G401 (cell line): ENCODE results near the gene PKMYT1. TPM values are rescaled to one million over a fixed set of nuclear protein-coding genes. Genes with fewer than 3 reads are reported as not detected.
A peak's percentile ranks its signal among the peaks of the same experiment; 100 is the strongest.

Source experiments
- DNase-seq: peaks from one replicate; pipeline ENCODE4 v3.0.0-alpha.2; 2015; ENCODE audit warnings: low spot score
- in situ Hi-C: cut with HindIII; loops from 2 replicates; pipeline ENCODE4 v1.10.0; 2016; ENCODE audit warnings: low sequenced_read_pairs, mixed read lengths
- total RNA-seq: library from RNA; depleted of rRNA; stranded (reverse); fragments of >200 nt; shearing (Covaris generic); gene quantifications from 2 replicates; pipeline ENCODE4 v1.2.3, GENCODE V29; 2014

PKMYT1 gene
- total RNA-seq, 1 experiment from 2014 or later, result 19.0 TPM

DNA sequence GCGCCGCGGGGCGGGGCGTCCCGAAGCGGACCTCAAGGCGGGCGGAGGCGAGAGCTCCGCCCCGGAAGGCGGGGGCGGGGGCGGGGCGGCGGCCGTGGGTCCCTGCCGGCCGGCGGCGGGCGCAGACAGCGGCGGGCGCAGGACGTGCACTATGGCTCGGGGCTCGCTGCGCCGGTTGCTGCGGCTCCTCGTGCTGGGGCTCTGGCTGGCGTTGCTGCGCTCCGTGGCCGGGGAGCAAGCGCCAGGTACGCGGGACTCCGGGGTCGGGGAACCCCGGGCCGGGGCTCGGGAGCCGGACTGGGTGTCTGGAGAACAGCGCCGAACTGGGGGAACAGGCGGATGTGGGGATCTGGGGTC lies 40.0 kb upstream of the PKMYT1 start, which contains the start of gene TNFRSF12A:
Gene TNFRSF12A (plus strand): TSS at position 122 of the 357 bp plus-strand sequence. CDS start 30 bp downstream, at position 152.
- in situ Hi-C loops, result no loop called here
- peak; percentile 54 for DNase-seq

DNA sequence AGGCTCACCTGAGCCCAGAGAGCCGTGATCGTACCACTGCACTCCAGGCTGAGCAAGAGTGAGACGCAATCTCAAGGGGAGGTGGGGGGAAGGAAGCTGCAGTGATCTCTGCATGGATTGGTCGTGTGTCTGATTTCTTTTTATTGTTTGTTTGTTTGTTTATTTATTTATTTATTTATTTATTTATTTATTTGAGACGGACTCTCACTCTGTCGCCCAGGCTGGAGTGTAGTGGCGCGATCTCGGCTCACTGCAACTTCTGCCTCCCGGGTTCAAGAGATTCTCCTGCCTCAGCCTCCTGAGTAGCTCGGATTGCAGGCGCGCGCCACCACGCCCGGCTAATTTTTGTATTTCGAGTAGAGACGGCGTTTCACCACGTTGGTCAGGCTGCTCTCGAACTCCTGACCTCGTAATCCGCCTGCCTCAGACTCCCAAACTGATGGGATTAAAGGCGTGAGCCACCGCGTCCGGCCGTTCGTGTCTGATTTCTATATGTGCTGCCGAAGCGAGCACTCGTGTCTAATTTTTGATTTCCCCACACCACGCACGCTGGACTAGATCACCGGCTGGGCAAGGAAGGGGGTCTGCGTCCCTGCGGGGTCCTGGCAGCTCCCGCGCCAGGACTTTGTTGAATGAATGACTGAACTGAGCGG lies 39.5 kb upstream of the PKMYT1 start:
- no peak for DNase-seq
- in situ Hi-C loops, result no loop called here

GRCh38 chr16:3017794-3018506 lies 37.7 kb upstream of the PKMYT1 start, which contains the start of gene CLDN6:
Gene CLDN6 (minus strand): TSS chr16:3018183. CDS start chr16:3016021, 2,162 bp downstream.
- DNase-seq, result no peak
- in situ Hi-C loops, result no loop called here

- in situ Hi-C loops, result no loop called here
- no peak for DNase-seq
These were observed 37.1 kb upstream of the PKMYT1 start for GRCh38 chr16:3017344-3017743.

DNA sequence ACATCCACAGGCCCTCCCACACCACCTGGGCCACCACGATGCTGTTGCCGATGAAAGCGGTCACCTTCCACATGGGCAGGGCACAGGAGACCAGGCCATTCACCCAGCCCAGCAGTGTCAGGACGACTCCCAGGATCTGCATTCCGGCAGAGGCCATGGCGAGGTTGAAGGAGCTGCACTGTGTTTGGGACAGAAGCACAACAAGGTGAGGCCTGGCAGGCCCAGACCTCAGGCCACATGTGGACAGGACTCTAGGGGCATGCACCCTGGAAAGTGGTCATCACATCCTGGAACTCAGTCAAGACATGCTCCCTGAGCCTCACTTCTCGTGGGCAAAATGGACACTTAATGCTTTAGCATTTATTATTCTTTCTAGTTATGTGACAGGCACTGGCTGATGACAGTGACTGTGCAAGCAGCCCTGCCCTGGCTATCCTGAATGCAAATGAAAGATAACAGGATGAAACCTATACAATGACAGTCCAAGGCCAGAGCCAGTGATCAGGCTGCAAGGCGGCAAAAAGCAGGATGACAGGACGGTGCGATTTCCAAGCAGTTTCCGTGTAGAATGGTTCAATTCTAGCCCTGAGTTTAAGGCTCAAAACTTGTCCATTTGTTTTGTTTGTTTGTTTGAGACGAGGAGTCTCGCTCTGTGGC lies 35.7 kb upstream of the PKMYT1 start:
- in situ Hi-C loops, result no loop called here
- DNase-seq, result no peak

GRCh38 chr16:3014971-3015370 lies 34.7 kb upstream of the PKMYT1 start:
- no peak for DNase-seq
- in situ Hi-C loops, result no loop called here

DNA sequence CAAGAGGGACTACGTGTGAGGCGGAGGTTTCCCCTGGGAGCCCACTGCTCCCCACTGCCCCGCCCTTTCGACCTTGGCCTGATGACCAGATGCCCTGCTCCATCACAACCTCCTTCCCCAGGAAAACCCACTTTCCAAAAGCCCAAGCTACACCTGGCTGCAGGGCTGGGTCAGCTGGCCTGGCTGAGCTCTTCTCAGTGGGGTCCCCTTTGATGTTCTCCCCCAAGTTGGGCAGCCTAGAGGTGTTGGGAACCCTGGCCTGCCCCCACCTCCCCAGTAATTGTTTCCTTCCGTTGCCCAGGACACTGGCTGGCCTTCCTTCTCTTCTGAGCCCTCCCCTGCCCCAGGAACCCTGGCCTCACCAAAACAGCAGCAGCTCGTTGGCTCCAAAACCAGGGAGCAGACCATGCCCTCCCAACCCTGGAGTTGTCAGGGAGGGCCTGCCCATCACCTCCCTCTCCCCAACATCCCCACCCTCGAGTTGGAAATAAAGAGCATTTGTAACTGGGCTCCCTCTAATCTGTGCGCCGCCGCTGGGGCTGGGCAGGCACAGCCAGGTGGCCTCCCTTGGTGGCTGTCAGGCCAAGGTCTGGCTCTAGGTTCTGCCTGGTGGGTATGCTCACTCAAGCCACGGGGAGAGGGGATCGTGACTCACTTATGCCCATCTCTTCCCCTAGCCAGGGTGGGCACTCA lies 33.9 kb upstream of the PKMYT1 start:
- no peak for DNase-seq
- in situ Hi-C loops, result no loop called here

GRCh38 chr16:3013491-3013951 lies 33.3 kb upstream of the PKMYT1 start:
- DNase-seq, result no peak
- in situ Hi-C loops, result no loop called here

DNA sequence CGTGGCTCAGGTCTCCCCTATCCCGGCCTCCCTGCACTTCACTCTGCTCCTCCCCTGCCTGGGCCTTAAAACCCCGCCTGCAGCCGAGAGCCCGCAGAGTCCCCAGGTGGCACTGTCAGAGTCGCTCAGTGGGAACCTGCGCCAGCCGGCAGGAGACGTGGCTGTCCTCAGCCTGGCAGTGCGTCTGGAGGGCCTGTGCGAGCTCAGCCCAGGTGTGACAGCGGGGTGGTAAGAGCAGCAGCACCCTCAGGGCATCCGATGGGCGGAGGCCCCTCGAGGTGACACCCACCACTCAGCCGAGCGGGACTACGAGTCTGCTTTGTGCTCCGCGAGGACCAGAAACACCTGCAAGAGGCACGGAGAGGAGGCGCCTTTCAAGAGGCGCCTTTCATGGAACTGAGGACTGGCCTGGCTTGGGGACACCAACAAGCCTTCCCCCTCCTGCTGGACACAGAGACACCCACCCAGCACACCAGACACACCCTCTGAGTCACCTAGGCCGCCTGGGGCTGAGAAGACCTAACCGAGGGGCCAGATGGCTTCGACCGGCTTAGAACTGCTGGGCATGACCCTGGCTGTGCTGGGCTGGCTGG lies 32.7 kb upstream of the PKMYT1 start, which contains the start of gene CLDN9:
Gene CLDN9 (plus strand): TSS at position 96 of the 593 bp plus-strand sequence. CDS start 440 bp downstream, at position 536.
- in situ Hi-C loops, result no loop called here
- peak; percentile 39 for DNase-seq

- in situ Hi-C loops, result no loop called here
- DNase-seq, result no peak
These were observed 32.0 kb upstream of the PKMYT1 start for GRCh38 chr16:3012246-3012645.

- in situ Hi-C loops, result no loop called here
- no peak for DNase-seq
These were observed 30.3 kb upstream of the PKMYT1 start for GRCh38 chr16:3010510-3010909.

- in situ Hi-C loops, result no loop called here
- DNase-seq, result no peak
These were observed 29.5 kb upstream of the PKMYT1 start for GRCh38 chr16:3009568-3010390.

GRCh38 chr16:3008690-3009037 lies 28.4 kb upstream of the PKMYT1 start:
- no peak for DNase-seq
- in situ Hi-C loops, result no loop called here

DNA sequence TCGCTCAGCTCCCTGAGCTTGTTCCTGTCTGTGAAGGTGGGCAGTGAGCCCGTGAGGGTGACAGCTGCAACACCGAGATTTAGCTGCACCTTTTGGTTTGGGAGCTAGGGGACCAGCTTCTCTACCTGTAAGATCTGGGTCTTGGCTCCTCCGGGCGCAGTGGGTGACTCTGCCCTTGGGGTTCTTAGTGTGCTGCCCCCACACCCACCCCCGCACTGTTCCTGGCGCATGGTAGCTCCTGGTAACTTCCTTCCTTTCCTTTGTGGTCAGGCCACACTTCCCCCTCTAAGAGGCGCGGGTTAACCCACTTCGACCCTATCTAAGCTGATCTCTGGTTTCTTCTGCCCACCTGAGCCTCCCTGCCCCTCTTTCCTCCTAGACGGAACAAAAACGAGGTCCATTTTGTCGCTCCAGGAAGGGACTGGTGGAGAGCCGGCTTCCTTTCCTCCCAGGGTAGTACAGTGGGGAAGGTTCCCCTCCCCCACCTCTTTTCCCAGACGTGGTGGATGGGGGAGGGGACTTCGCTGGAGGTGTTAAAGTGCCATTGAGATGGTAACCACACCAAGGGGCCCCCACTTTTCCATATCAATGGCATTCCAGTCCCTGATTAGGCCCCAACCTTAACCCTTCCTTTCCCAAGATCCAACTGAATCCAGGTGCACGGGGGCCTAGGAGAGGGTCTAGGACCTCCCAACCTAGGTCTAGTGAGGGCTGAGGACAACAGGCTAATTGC lies 27.9 kb upstream of the PKMYT1 start:
- in situ Hi-C loops, result no loop called here
- no peak for DNase-seq

DNA sequence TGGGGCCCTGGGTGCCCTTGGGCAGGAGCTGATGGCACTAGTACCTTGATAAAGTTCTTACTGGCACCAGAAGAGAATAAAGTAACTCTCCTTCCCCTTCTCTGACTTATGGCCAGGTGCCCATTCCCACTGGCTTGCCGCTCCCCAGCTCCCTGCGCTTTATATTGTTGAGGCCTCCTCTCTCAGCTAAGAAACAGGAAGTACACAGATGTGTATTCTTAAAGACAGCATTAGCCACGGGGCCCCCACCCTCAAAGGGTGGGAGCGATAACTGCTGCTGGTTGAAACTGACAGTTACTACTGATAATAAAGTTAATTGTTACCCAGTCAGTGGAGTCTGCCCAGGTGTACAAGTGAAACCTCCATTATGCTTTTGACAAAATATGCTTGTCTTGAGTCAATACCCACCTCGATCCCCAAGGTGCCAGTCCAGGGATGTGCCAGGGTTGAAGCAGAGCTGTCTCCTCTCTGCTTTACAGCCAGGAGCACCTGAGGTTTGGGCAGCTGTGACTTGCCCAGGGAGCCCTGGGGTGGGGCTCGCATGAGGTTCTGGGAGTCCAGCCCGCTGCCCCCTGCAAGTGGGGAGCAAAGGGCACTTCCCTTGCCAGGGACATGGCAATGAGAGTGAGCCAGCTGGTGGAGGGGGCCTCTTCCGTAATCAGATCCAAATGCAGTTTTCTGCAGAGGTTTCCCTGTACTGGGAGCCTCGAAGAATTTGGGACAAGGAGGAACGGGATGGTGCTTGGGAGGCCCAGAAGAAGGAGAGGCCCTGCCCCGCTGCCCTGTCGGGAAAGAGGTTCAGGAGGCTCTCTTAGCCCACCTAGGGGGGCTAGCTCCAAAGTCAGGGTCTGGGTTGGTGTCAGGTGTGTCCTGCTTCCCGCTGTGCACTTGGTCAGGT lies 27.1 kb upstream of the PKMYT1 start:
- DNase-seq, result no peak
- in situ Hi-C loops, result no loop called here

GRCh38 chr16:3004781-3005284 lies 24.6 kb upstream of the PKMYT1 start:
- in situ Hi-C loops, result no loop called here
- peak; percentile 40 for DNase-seq

GRCh38 chr16:3004319-3004718 lies 24.1 kb upstream of the PKMYT1 start:
- DNase-seq, result no peak
- in situ Hi-C loops, result no loop called here
